H1 (cell line): ENCODE data around the gene THEMIS. TPM values are rescaled to one million over a fixed set of nuclear protein-coding genes. Genes with fewer than 3 reads are reported as not detected.

Experiments used
- CTCF ChIA-PET: fragments of 300-600 bp; sonication (Branson Sonifier 250); formaldehyde crosslinking; loops from one replicate; lab custom pipeline; 2021; ENCODE audit not compliant: partially characterized antibody; lab: Charles Lee
- POLR2A ChIA-PET: fragments of 300-600 bp; sonication (Branson Sonifier 250); formaldehyde crosslinking; loops from one replicate; lab custom pipeline; 2021; ENCODE audit warnings: inconsistent platforms; ENCODE audit not compliant: partially characterized antibody; lab: Charles Lee
- DNase-seq, 2 experiments: peaks; one replicate each; pipeline versions ENCODE4 v3.0.0 to v3.0.0-alpha.2; 2010 to 2022; ENCODE audit warnings: low spot score in 2 of 2, low read depth in 1 of 2, mixed read lengths in 1 of 2
- FAIRE-seq: peaks from 2 replicates; lab custom pipeline; 2011; peaks lifted over from hg19 to GRCh38; lab: Jason Lieb, UNC
- H2AFZ ChIP-seq: 2 replicates; pipeline ENCODE4 v1.8.1; 2012; ENCODE audit warnings: low read length, inconsistent platforms
- H2AK5ac ChIP-seq: 2 replicates; pipeline ENCODE4 v1.6.1; 2013; ENCODE audit warnings: low read depth, low read length
- H2BK120ac ChIP-seq: replicated peaks from 2 replicates; pipeline ENCODE3; 2013; ENCODE audit warnings: low read depth, low read length, inconsistent platforms
- H2BK12ac ChIP-seq: 2 replicates; pipeline ENCODE4 v1.6.1; 2013; ENCODE audit warnings: low read depth, low read length
- H2BK15ac ChIP-seq: 2 replicates; pipeline ENCODE4 v1.6.1; 2013; ENCODE audit warnings: low read length
- H2BK20ac ChIP-seq: 2 replicates; pipeline ENCODE4 v1.6.1; 2013; ENCODE audit warnings: low read length
- H2BK5ac ChIP-seq: 2 replicates; pipeline ENCODE4 v1.6.1; 2013; ENCODE audit warnings: low read depth, low read length
- H3K14ac ChIP-seq: 2 replicates; pipeline ENCODE4 v1.6.1; 2013; ENCODE audit warnings: inconsistent platforms; ENCODE audit not compliant: insufficient read length
- H3K18ac ChIP-seq: 2 replicates; pipeline ENCODE4 v1.6.1; 2013; ENCODE audit warnings: low read length; ENCODE audit errors: extremely low read depth
- H3K23ac ChIP-seq: 2 replicates; pipeline ENCODE4 v1.6.1; 2013; ENCODE audit warnings: inconsistent platforms; ENCODE audit not compliant: insufficient read length
- H3K23me2 ChIP-seq: 2 replicates; pipeline ENCODE4 v1.6.1; 2013; ENCODE audit warnings: low read depth, low read length
- H3K27ac ChIP-seq: 2 replicates; pipeline ENCODE4 v1.6.1; 2011; ENCODE audit warnings: low read depth, low read length, inconsistent platforms
- H3K27me3 ChIP-seq, 4 experiments: replicated peaks in 1 of 4; 1 replicate in 1 of 4; 2 replicates in 3 of 4; pipeline versions ENCODE4 v1.6.1 to v1.8.1; 2011 to 2013; ENCODE audit warnings: low read length in 3 of 4, mild to moderate bottlenecking in 3 of 4, inconsistent platforms in 2 of 4, mixed read lengths in 2 of 4, moderate library complexity in 1 of 4; ENCODE audit not compliant: control insufficient read depth in 3 of 4, insufficient read depth in 3 of 4; ENCODE audit errors: extremely low read depth in 1 of 4
- H3K36me3 ChIP-seq, 4 experiments: 2 replicates each; pipeline versions ENCODE4 v1.6.1 to v1.8.1; 2011 to 2013; ENCODE audit warnings: mild to moderate bottlenecking in 4 of 4, low read length in 3 of 4, moderate library complexity in 2 of 4, control low read depth in 1 of 4, inconsistent platforms in 1 of 4; ENCODE audit not compliant: insufficient read depth in 4 of 4, control insufficient read depth in 2 of 4
- H3K4ac ChIP-seq: replicated peaks from 2 replicates; pipeline ENCODE3; 2013; ENCODE audit warnings: low read length, low read depth, mixed read lengths, inconsistent platforms; ENCODE audit not compliant: insufficient read length
- H3K4me1 ChIP-seq, 4 experiments: replicated peaks in 1 of 4; 1 replicate in 1 of 4; 2 replicates in 3 of 4; pipeline versions ENCODE4 v1.6.1 to v1.8.1; 2011 to 2013; ENCODE audit warnings: low read length in 3 of 4, inconsistent platforms in 2 of 4, mixed read lengths in 1 of 4; ENCODE audit not compliant: insufficient read depth in 4 of 4, control insufficient read depth in 3 of 4
- H3K4me2 ChIP-seq, 2 experiments: 2 replicates each; pipeline versions ENCODE4 v1.6.1 to v1.8.1; 2011 to 2013; ENCODE audit warnings: low read depth in 2 of 2, low read length in 2 of 2, control low read depth in 1 of 2, inconsistent platforms in 1 of 2, mild to moderate bottlenecking in 1 of 2; ENCODE audit not compliant: insufficient read depth in 1 of 2
- H3K4me3 ChIP-seq, 4 experiments: fragments of 200-600, 300-600 bp in 1 of 4; sonication (generic), shearing (Covaris generic), sonication (Bioruptor Twin) in 1 of 4; 2 replicates each; pipeline versions ENCODE4 v1.5.1 to v1.8.1; 2011 to 2016; ENCODE audit warnings: low read length in 4 of 4, low read depth in 3 of 4, control low read depth in 2 of 4, inconsistent platforms in 2 of 4, mild to moderate bottlenecking in 2 of 4, mixed read lengths in 1 of 4, moderate library complexity in 1 of 4; ENCODE audit not compliant: insufficient read depth in 2 of 4; ENCODE audit errors: extremely low read depth in 1 of 4
- H3K56ac ChIP-seq: replicated peaks from 2 replicates; pipeline ENCODE3; 2013; ENCODE audit warnings: low read depth, mild to moderate bottlenecking, mixed read lengths, low read length, inconsistent platforms; ENCODE audit not compliant: insufficient read length
- H3K79me1 ChIP-seq: 2 replicates; pipeline ENCODE4 v1.6.1; 2013; ENCODE audit warnings: low read depth, low read length, control low read depth
- H3K79me2 ChIP-seq, 2 experiments: 2 replicates each; pipeline versions ENCODE4 v1.6.1 to v1.8.1; 2012 to 2013; ENCODE audit warnings: low read length in 2 of 2, mild to moderate bottlenecking in 2 of 2, inconsistent platforms in 1 of 2; ENCODE audit not compliant: insufficient read depth in 2 of 2, control insufficient read depth in 1 of 2
- H3K9ac ChIP-seq, 4 experiments: replicated peaks in 1 of 4; 1 replicate in 1 of 4; 2 replicates in 3 of 4; pipeline versions ENCODE4 v1.6.1 to v1.8.1; 2011 to 2013; ENCODE audit warnings: low read depth in 3 of 4, low read length in 3 of 4, control low read depth in 2 of 4, mild to moderate bottlenecking in 2 of 4, moderate library complexity in 2 of 4, inconsistent platforms in 1 of 4; ENCODE audit errors: extremely low read depth in 1 of 4
- H3K9me3 ChIP-seq, 2 experiments: 2 replicates each; pipeline versions ENCODE4 v1.6.1 to v1.8.1; 2012 to 2013; ENCODE audit warnings: mild to moderate bottlenecking in 2 of 2, moderate library complexity in 2 of 2, control low read depth in 1 of 2, inconsistent platforms in 1 of 2, low read depth in 1 of 2, low read length in 1 of 2, mixed read lengths in 1 of 2; ENCODE audit not compliant: insufficient read depth in 2 of 2
- H4K20me1 ChIP-seq, 2 experiments: replicated peaks in 1 of 2; 2 replicates each; pipeline versions ENCODE3 to v1.8.1; 2011 to 2013; ENCODE audit warnings: inconsistent platforms in 2 of 2, low read length in 2 of 2, mild to moderate bottlenecking in 1 of 2; ENCODE audit not compliant: insufficient read depth in 2 of 2, control insufficient read depth in 1 of 2
- H4K5ac ChIP-seq: 2 replicates; pipeline ENCODE4 v1.6.1; 2013; ENCODE audit warnings: low read length, low read depth, mixed read lengths, inconsistent platforms; ENCODE audit not compliant: insufficient read length
- H4K8ac ChIP-seq: 2 replicates; pipeline ENCODE4 v1.8.0; 2013; ENCODE audit warnings: mild to moderate bottlenecking, moderate library complexity, low read length, inconsistent platforms; ENCODE audit not compliant: insufficient read depth; ENCODE audit errors: extremely low read depth
- H4K91ac ChIP-seq: replicated peaks from 2 replicates; pipeline ENCODE3; 2013; ENCODE audit warnings: low read length, mixed read lengths, inconsistent platforms; ENCODE audit not compliant: insufficient read length
- BRCA1 ChIP-seq: IDR thresholded peaks from 2 replicates; pipeline ENCODE4 v1.6.1; 2012; ENCODE audit warnings: low read depth, low read length, improper control_type of control experiment
- CBX5 ChIP-seq: fragments of 300-800, 300-1000 bp; sonication (generic); IDR thresholded peaks from 2 replicates; pipeline ENCODE4 v1.7.1; 2016; ENCODE audit warnings: antibody characterized with exemption, low read length, low read depth
- CEBPB ChIP-seq: IDR thresholded peaks from 2 replicates; pipeline ENCODE4 v1.6.1; 2012; ENCODE audit warnings: low read depth, low read length
- CREB1 ChIP-seq: IDR thresholded peaks from 2 replicates; pipeline ENCODE4 v1.6.1; 2012; ENCODE audit warnings: inconsistent platforms
- EP300 ChIP-seq, 2 experiments: IDR thresholded peaks; 1 replicate in 1 of 2; 2 replicates in 1 of 2; pipeline ENCODE4 v1.6.1; 2011 to 2012; ENCODE audit warnings: low read depth in 2 of 2, low read length in 2 of 2, mild to moderate bottlenecking in 2 of 2, borderline replicate concordance in 1 of 2, inconsistent platforms in 1 of 2, moderate library complexity in 1 of 2
- MAFK ChIP-seq: IDR thresholded peaks from 2 replicates; pipeline ENCODE4 v1.6.1; 2012; ENCODE audit warnings: low read depth, mild to moderate bottlenecking, improper control_type of control experiment, low read length
- PHF8 ChIP-seq: fragments of 200-600 bp; sonication (generic); conservative IDR thresholded peaks from 2 replicates; pipeline ENCODE4 v1.7.1; 2012; ENCODE audit warnings: low read depth, mild to moderate bottlenecking, inconsistent platforms, low read length, moderate library complexity
- RBBP5 ChIP-seq: IDR thresholded peaks from 2 replicates; pipeline ENCODE4 v1.7.1; 2012; ENCODE audit warnings: low read depth, mild to moderate bottlenecking, inconsistent platforms, low read length, moderate library complexity, borderline replicate concordance
- RNF2 ChIP-seq: fragments of 200-900, 300-1000 bp; sonication (generic); IDR thresholded peaks from 2 replicates; pipeline ENCODE4 v1.7.1; 2016; ENCODE audit warnings: borderline replicate concordance, low read depth, mild to moderate bottlenecking, antibody characterized with exemption, low read length; ENCODE audit not compliant: poor library complexity, severe bottlenecking; ENCODE audit errors: missing control alignments
- SAP30 ChIP-seq: fragments of 300-600 bp; sonication (generic); IDR thresholded peaks from 2 replicates; pipeline ENCODE4 v1.7.1; 2012; ENCODE audit warnings: low read length, moderate library complexity, mild to moderate bottlenecking, inconsistent platforms; ENCODE audit not compliant: insufficient read depth, insufficient replicate concordance
- SIN3A ChIP-seq, 2 experiments: IDR thresholded peaks in 1 of 2; conservative IDR thresholded peaks in 1 of 2; 2 replicates each; pipeline ENCODE4 v1.6.1; 2011 to 2012; ENCODE audit warnings: low read length in 2 of 2, improper control_type of control experiment in 1 of 2, low read depth in 1 of 2, mild to moderate bottlenecking in 1 of 2
- TBP ChIP-seq: IDR thresholded peaks from 2 replicates; pipeline ENCODE4 v1.6.1; 2011; ENCODE audit warnings: low read depth, low read length, improper control_type of control experiment
- WGBS, 2 experiments: shearing (Covaris generic) in 1 of 2; methylation state at CpG; one replicate each; pipeline versions ENCODE4 v1.1.6 to v1.1.7; 2013 to 2015; ENCODE audit warnings: low lambda C conversion rate in 2 of 2, mixed read lengths in 2 of 2, inconsistent platforms in 1 of 2, low coverage in 1 of 2, missing lambda C conversion rate in 1 of 2; ENCODE audit not compliant: insufficient replicate concordance in 2 of 2, insufficient coverage in 1 of 2, insufficient read length in 1 of 2; ENCODE audit errors: extremely low coverage in 1 of 2, missing lambda C conversion rate in 1 of 2; 5-methylcytosine and 5-hydroxymethylcytosine counted together
- polyA plus RNA-seq, 7 experiments: library from polyadenylated mRNA; depleted of rRNA in 3 of 7; stranded (reverse) in 5 of 7; unstranded in 2 of 7; fragments of >200 nt in 5 of 7; fragments of 200-250 nt in 2 of 7; gene quantifications; 1 replicate in 5 of 7; 2 replicates in 1 of 7; 4 replicates in 1 of 7; pipeline versions ENCODE4 v1.2.1 to v1.2.3, GENCODE V29; 2011 to 2013; ENCODE audit warnings: missing spikeins in 2 of 7, mixed read lengths in 2 of 7
- total RNA-seq: library from RNA; stranded (reverse); fragmentation: NEBNext Ultra II Directional; extraction: Animal tissue kit (Norgen Biotek cat#: 25700); gene quantifications from 2 replicates; pipeline ENCODE4 v1.2.1, GENCODE V29; 2021
- TF ChIP-seq, protein P1 (sequence below): IDR thresholded peaks from 2 replicates; pipeline ENCODE4 v1.6.1; 2011; ENCODE audit warnings: low read length, improper control_type of control experiment

The THEMIS gene
- total and polyA plus RNA-seq, 2 of the 8 experiments (the other 6 are each of a cell fraction or from before 2014, with no cell fraction given), result not detected

DNA sequence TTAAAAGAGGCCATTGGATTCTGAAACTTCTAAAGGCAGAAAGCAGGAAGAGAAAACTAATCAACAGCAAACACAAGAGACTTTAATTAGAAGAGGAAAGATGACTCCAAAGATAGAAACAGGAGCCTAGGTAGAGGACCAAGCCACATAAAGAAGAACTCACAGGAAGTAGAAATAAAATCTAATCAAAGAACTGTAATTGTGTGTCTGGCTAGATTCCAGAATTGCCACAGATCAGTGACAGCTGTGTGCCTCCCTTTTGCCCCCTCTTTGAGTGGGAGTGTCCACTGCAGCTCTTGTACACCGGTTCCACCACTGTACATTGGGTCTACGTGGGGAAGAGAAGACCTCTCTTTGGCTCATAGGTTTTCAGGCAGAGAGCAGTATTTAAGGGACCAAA lies 22.3 kb upstream of the THEMIS start:
- Histone ChIP-seq H2BK20ac (no peak overlapping the region), H4K91ac (no peak overlapping the region), H3K18ac (no peak overlapping the region), H3K4ac (no peak overlapping the region), H3K23ac (no peak overlapping the region), H3K4me1 (no peaks in the 10 kb centered on the region), H3K27me3 (no peaks in the 10 kb centered on the region), H4K8ac (no peak overlapping the region), H3K9me3 (peaks cover 11 to 16% of the 10 kb centered on the region in 2 experiments), H3K9ac (no peak overlapping the region), H2BK120ac (no peak overlapping the region), H2BK15ac (no peak overlapping the region), H3K27ac (no peak overlapping the region), H3K23me2 (no peaks in the 10 kb centered on the region), H2BK5ac (no peak overlapping the region), H3K14ac (no peak overlapping the region), H4K20me1 (no peaks in the 10 kb centered on the region), H2AK5ac (no peak overlapping the region), H3K36me3 (no peaks in the 10 kb centered on the region), H2AFZ (no peak overlapping the region), H2BK12ac (no peak overlapping the region), H3K4me2 (no peak overlapping the region), H4K5ac (no peak overlapping the region), H3K79me1 (no peaks in the 10 kb centered on the region), H3K56ac (no peak overlapping the region), H3K79me2 (no peaks in the 10 kb centered on the region), H3K4me3 (no peak overlapping the region)
- FAIRE-seq (no peak), DNase-seq (no peak)
- POLR2A ChIA-PET, result no interaction called here
- WGBS, 2 experiments, result 90% methylated on average over 2 of the region's 2 CpGs; no CpG with 5 or more reads in 1 of the 2 experiments
- CTCF ChIA-PET, result no interaction called here
- TF ChIP-seq BRCA1 (no peak), EP300 (IDR thresholded peaks at IDR 0.05; ENCODE audit: borderline replicate concordance in 1 of 2, low read depth in 2 of 2, low read length in 2 of 2) (no peak), RBBP5 (no peak), SAP30 (no peak), CEBPB (no peak), SIN3A (conservative IDR thresholded peaks at IDR 0.05 in 1 of 2, IDR thresholded peaks at IDR 0.05 in 1 of 2; ENCODE audit: low read depth in 1 of 2, low read length in 2 of 2) (no peak), RNF2 (no peak), TBP (no peak), MAFK (no peak), PHF8 (no peak), CBX5 (no peak), CREB1 (no peak)
- TF ChIP-seq, protein P1, sequence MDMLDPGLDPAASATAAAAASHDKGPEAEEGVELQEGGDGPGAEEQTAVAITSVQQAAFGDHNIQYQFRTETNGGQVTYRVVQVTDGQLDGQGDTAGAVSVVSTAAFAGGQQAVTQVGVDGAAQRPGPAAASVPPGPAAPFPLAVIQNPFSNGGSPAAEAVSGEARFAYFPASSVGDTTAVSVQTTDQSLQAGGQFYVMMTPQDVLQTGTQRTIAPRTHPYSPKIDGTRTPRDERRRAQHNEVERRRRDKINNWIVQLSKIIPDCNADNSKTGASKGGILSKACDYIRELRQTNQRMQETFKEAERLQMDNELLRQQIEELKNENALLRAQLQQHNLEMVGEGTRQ, result no peak
